ENCODE results near the gene TNFRSF6B.

- TF ChIP-seq, protein P1, sequence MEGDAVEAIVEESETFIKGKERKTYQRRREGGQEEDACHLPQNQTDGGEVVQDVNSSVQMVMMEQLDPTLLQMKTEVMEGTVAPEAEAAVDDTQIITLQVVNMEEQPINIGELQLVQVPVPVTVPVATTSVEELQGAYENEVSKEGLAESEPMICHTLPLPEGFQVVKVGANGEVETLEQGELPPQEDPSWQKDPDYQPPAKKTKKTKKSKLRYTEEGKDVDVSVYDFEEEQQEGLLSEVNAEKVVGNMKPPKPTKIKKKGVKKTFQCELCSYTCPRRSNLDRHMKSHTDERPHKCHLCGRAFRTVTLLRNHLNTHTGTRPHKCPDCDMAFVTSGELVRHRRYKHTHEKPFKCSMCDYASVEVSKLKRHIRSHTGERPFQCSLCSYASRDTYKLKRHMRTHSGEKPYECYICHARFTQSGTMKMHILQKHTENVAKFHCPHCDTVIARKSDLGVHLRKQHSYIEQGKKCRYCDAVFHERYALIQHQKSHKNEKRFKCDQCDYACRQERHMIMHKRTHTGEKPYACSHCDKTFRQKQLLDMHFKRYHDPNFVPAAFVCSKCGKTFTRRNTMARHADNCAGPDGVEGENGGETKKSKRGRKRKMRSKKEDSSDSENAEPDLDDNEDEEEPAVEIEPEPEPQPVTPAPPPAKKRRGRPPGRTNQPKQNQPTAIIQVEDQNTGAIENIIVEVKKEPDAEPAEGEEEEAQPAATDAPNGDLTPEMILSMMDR (IDR thresholded peaks at IDR 0.05; ENCODE audit: insufficient read depth, low read depth, low read length), result no peak
- no peak for TF ChIP-seq EZH2 (IDR thresholded peaks at IDR 0.05; ENCODE audit: insufficient read depth, low read length)
Measured at GRCh38 chr20:63678667-63679465, 17.6 kb upstream of the TNFRSF6B start.

All from astrocyte (in vitro differentiated cells and primary cell).